ENCODE measurements around the gene TTC5.
"Not testable (repeated sequence)": the region's sequence is repeated elsewhere in the genome, so short reads cannot be mapped to it uniquely, and the experiment has no call there.

Gene TTC5

DNA sequence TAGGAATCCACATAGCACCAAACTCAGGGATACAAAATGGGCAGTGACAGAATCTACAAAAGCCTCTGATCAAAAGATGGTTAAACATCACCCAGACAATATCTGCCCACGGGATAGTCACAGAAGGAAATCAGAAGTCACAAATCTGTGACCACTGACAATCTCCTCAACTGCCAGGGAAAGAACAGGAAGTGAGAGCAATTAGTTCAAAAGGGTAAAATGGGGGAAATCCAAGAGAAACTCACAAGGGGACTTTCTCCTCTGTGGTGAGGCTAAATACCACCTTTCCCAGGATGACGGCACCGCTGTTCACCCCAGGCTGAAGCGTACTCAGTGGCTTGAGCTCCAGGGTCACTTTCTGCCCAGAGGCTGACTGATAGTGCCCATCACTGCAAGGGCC, 10.7 kb downstream of the TTC5 start:
- DNase-seq = no peak

- no peak for DNase-seq
These were observed 11.1 kb downstream of the TTC5 start for GRCh38 chr14:20294636-20295035.

DNA sequence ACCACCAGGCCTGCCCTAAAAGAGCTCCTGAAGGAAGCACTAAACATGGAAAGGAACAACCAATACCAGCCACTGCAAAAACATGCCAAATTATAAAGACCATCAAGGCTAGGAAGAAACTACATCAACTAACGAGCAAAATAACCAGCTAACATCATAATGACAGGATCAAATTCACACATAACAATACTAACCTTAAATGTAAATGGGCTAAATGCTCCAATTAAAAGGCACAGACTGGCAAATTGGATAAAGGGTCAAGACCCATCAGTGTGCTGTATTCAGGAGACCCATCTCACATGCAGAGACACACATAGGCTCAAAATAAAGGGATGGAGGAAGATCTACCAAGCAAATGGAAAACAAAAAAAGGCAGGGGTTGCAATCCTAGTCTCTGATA, 23.8 kb downstream of the TTC5 start:
- not testable (repeated sequence) for DNase-seq

GRCh38 chr14:20280265-20280664, 25.5 kb downstream of the TTC5 start:
- DNase-seq = not testable (repeated sequence)

DNA sequence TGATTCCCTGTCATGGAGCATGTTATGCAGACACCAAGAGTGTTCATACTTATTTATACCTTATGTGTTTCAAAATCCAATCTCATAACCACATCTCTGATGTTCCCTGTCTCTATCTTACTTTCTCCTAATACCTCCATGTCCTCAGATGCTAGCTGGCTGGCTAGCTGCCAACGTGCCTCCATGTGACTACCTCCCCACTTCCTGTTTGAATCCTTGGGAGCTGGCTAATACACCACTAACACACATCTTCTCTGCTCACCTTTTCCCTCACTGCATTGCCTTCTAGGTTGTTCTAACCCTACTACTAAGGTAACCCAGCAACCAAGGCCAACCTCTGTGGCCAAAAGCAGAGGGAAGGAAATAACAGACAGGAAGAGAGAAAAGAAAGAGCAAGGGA, 27.3 kb downstream of the TTC5 start:
- peak in 1 of 2 experiments; percentile 13 for DNase-seq

- no peak for DNase-seq
These were observed 28.3 kb downstream of the TTC5 start for GRCh38 chr14:20277409-20277808.

DNA sequence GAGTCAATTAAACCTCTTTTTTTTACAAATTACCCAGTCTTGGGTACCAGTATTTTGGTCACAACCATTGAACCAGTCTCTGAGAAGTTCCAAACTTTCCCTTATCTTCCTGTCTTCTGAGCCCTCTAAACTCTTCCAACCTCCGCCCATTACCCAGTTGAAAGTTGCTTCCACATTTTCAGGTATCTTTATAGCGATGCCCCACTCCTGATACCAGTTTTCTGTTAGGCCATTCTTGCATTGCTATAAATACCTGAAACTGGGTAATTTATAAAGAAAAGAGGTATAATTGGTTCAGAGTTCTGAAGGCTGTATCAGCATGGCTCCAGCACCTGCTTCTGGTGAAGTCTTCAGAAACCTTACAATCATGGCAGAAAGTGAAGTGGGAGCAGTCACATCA, 31.7 kb downstream of the TTC5 start:
- DNase-seq = no peak

- not testable (repeated sequence) for DNase-seq
These were observed 41.4 kb downstream of the TTC5 start for GRCh38 chr14:20264361-20264760.

DNA sequence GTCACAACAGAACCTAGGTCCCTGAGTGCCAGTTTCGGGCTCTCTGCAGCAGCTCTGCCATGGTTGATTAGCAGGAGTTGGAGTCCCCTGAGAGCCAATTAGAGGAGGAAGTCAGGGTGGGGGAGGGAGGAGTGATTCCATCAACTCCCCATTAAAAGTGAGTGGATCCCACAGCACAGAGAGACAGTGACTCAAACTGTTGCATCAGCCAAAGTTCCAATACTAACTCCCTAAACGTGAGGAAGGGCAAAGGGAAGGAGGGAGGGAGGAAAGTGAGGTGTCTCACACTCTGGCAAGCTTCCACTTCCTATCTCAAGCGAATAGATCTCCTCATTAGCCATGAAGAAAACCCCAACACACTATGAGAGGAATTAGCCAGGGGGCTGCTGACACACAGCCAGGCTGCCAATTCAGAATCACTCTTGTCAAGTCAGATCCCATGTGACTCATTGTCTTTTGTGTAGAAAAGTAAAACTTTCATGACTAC, 43.1 kb downstream of the TTC5 start:
- no peak for DNase-seq

DNA sequence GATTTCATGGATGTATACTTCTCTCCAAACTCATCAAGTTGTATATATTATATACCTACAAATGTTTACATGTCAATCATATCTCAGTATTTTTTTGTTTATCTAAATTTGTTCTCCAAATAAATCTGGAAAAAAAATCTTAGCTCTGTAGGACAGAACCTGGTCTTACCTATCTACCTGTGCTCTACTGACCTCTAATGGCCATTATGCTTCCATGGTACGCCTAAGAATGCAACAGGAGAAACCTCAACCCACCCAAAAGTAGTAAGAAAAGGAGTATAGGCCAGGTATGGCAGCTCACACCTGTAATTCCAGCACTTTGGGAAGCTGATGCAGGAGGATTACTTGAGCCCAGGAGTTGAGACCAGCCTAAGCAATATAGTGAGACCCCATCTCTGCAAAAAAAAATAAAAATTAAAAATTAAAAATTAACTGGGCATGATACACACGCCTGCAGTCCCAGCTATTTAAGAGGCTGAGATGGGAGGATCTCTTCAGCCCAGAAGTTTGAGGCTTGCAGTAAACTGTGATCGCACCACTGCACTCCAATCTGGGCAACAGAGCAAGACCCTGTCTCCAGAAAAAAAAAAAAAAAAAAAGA, 58.0 kb downstream of the TTC5 start:
- DNase-seq = no peak

Data from activated CD4-positive, alpha-beta T cell treated with anti-CD3 and anti-CD28 coated beads, Interleukin-2, amount 50 U/mL, for 48 hours (primary cell).